GM12878 (cell line): ENCODE data around the gene SLC7A1. TPM values are rescaled to one million over a fixed set of nuclear protein-coding genes. Genes with fewer than 3 reads are reported as not detected.
A peak's percentile ranks its signal among the peaks of the same experiment; 100 is the strongest.

Experiments used
- ATAC-seq: fragments of 200-7000 bp; cut with Tn5 transposase; 3 replicates; pipeline ENCODE4 v1.9.1; 2020; ENCODE audit warnings: mild to moderate bottlenecking, moderate library complexity
- BruUV-seq: library from RNA; stranded (reverse); fragments of 400-500 nt; replicated peaks from 2 replicates; lab custom pipeline; 2021; lab: Mats Ljungman, UMichigan
- CTCF ChIA-PET: fragments of 300-600 bp; sonication (Branson Sonifier 250); formaldehyde crosslinking; extraction: SDS; loops from one replicate; lab custom pipeline; 2021; ENCODE audit warnings: inconsistent platforms; lab: Yijun Ruan, JAX
- POLR2A ChIA-PET: fragments of 350-600 bp; formaldehyde crosslinking; extraction: SDS; loops from one replicate; lab custom pipeline; 2021; ENCODE audit warnings: inconsistent platforms; lab: Charles Lee
- RAD21 ChIA-PET: fragments of 300-600 bp; sonication (Branson Sonifier 250); formaldehyde crosslinking; loops from one replicate; lab custom pipeline; 2023; ENCODE audit warnings: antibody characterized with exemption; ENCODE audit not compliant: unreplicated experiment; lab: Charles Lee
- SMC1A ChIA-PET: fragments of 300-600 bp; sonication (Branson Sonifier 250); formaldehyde crosslinking; loops from one replicate; lab custom pipeline; 2023; ENCODE audit not compliant: unreplicated experiment, uncharacterized antibody; lab: Charles Lee
- DNase-seq: peaks from one replicate; pipeline ENCODE4 v3.0.0-alpha.2; 2011; ENCODE audit warnings: low read depth, low spot score
- FAIRE-seq: peaks from 3 replicates; lab custom pipeline; 2011; peaks lifted over from hg19 to GRCh38; lab: Jason Lieb, UNC
- H2AFZ ChIP-seq: 2 replicates; pipeline ENCODE4 v1.6.0; 2011; ENCODE audit warnings: low read depth, low read length, control low read depth; ENCODE audit not compliant: control insufficient read depth
- H3K27ac ChIP-seq: 2 replicates; pipeline ENCODE4 v1.5.1; 2011; ENCODE audit warnings: control low read depth; ENCODE audit not compliant: control insufficient read depth, insufficient read depth
- H3K27me3 ChIP-seq, 2 experiments: replicated peaks in 1 of 2; 2 replicates each; pipeline versions ENCODE4 v1.6.0 to v1.6.1; 2011; ENCODE audit warnings: low read length in 1 of 2; ENCODE audit not compliant: control insufficient read depth in 2 of 2, insufficient read depth in 2 of 2
- H3K36me3 ChIP-seq, 2 experiments: 2 replicates each; pipeline ENCODE4 v1.5.1; 2011; ENCODE audit warnings: low read length in 1 of 2; ENCODE audit not compliant: control insufficient read depth in 2 of 2, insufficient read depth in 2 of 2
- H3K4me1 ChIP-seq: 2 replicates; pipeline ENCODE4 v1.6.1; 2011; ENCODE audit warnings: mild to moderate bottlenecking, low read length, moderate library complexity, mixed read lengths; ENCODE audit not compliant: control insufficient read depth, insufficient read depth
- H3K4me2 ChIP-seq: 2 replicates; pipeline ENCODE4 v1.6.0; 2011; ENCODE audit warnings: control low read depth; ENCODE audit not compliant: control insufficient read depth, insufficient read depth
- H3K4me3 ChIP-seq: fragments of 200-600 bp; sonication (generic); 2 replicates; pipeline ENCODE4 v1.5.1; 2016
- H3K79me2 ChIP-seq: 2 replicates; pipeline ENCODE4 v1.6.0; 2011; ENCODE audit warnings: low read length; ENCODE audit not compliant: control insufficient read depth, insufficient read depth
- H3K9ac ChIP-seq: 2 replicates; pipeline ENCODE4 v1.8.0; 2011; ENCODE audit warnings: low read length, control low read depth, mixed read lengths; ENCODE audit not compliant: control insufficient read depth, insufficient read depth
- H3K9me3 ChIP-seq: replicated peaks from 3 replicates; pipeline ENCODE4 v1.5.1; 2011; ENCODE audit warnings: mild to moderate bottlenecking, low read length; ENCODE audit not compliant: control insufficient read depth, insufficient read depth
- H4K20me1 ChIP-seq: 2 replicates; pipeline ENCODE4 v1.6.0; 2011; ENCODE audit not compliant: control insufficient read depth, insufficient read depth
- ATF2 ChIP-seq: IDR thresholded peaks from 2 replicates; pipeline ENCODE4 v1.6.1; 2012; ENCODE audit warnings: low read length, inconsistent platforms
- BACH1 ChIP-seq: fragments of 450-650 bp; IDR thresholded peaks from 2 replicates; pipeline ENCODE4 v1.6.1; 2017; ENCODE audit warnings: mild to moderate bottlenecking, borderline replicate concordance
- BCL3 ChIP-seq: IDR thresholded peaks from 2 replicates; pipeline ENCODE4 v1.6.1; 2011; ENCODE audit warnings: borderline replicate concordance, low read depth, mild to moderate bottlenecking, moderate library complexity, low read length; ENCODE audit not compliant: insufficient read depth, poor library complexity, severe bottlenecking
- RAD21 ChIP-seq: IDR thresholded peaks from 2 replicates; pipeline ENCODE4 v1.6.1; 2011; ENCODE audit warnings: mild to moderate bottlenecking, low read depth, low read length, moderate library complexity; ENCODE audit not compliant: insufficient read depth
- RAD51 ChIP-seq: fragments of 450-650 bp; IDR thresholded peaks from 2 replicates; pipeline ENCODE4 v1.6.1; 2016; ENCODE audit warnings: moderate library complexity, mild to moderate bottlenecking, inconsistent platforms
- SUZ12 ChIP-seq: fragments of 200-600 bp; sonication (generic); IDR thresholded peaks from one replicate; pipeline ENCODE4 v1.6.1; 2018; ENCODE audit warnings: antibody characterized with exemption, mild to moderate bottlenecking; ENCODE audit not compliant: unreplicated experiment
- WGBS: methylation state at CpG from one replicate; pipeline ENCODE4 v1.1.6; 2016; ENCODE audit warnings: low lambda C conversion rate; ENCODE audit not compliant: insufficient replicate concordance, insufficient coverage; ENCODE audit errors: missing lambda C conversion rate; 5-methylcytosine and 5-hydroxymethylcytosine counted together
- in situ Hi-C: fragments of 300-500 bp; cut with MboI; formaldehyde crosslinking; loops from 9 replicates; pipeline ENCODE4 v1.14.3; 2018; ENCODE audit warnings: mixed read lengths
- intact Hi-C: fragments of 100-400 bp; cut with micrococcal nuclease; formaldehyde crosslinking; loops from one replicate; pipeline ENCODE4 v1.14.2; 2022; ENCODE audit not compliant: unreplicated experiment
- polyA plus RNA-seq, 11 experiments: library from polyadenylated mRNA; depleted of rRNA in 4 of 11; unstranded in 6 of 11; stranded (reverse) in 5 of 11; fragments of >200 nt; fragmentation: Nextera tagmentation in 4 of 11; fragmentation: Illumina TruSeq in 1 of 11; extraction: Ambion mirVana in 4 of 11; extraction: Trizol in 1 of 11; gene quantifications; 1 replicate in 1 of 11; 2 replicates in 10 of 11; pipeline versions ENCODE4 v1.2.1 to v1.2.3, GENCODE V29; 2011 to 2016; ENCODE audit warnings: inconsistent platforms in 2 of 11, missing spikeins in 2 of 11, low read depth in 1 of 11
- total RNA-seq, 4 experiments: library from RNA; depleted of rRNA in 3 of 4; stranded (reverse); fragments of >200 nt in 3 of 4; fragmentation: Illumina TruSeq in 1 of 4; extraction: Trizol in 1 of 4; gene quantifications; 2 replicates each; pipeline versions ENCODE4 v1.2.1 to v1.2.3, GENCODE V29; 2013 to 2021
- TF ChIP-seq, protein P1 (sequence below): IDR thresholded peaks from 2 replicates; pipeline ENCODE4 v1.6.1; 2011; ENCODE audit warnings: low read depth, low read length, improper control_type of control experiment, borderline replicate concordance
- TF ChIP-seq, protein P2 (sequence below): fragments of 150-350 bp; IDR thresholded peaks from 2 replicates; pipeline ENCODE4 v1.6.1; 2014; ENCODE audit warnings: mild to moderate bottlenecking, low read depth, low read length
- TF ChIP-seq, protein P3 (sequence below): fragments of 450-650 bp; IDR thresholded peaks from 2 replicates; pipeline ENCODE4 v1.6.1; 2017; ENCODE audit warnings: low read depth, mild to moderate bottlenecking, moderate library complexity

Gene SLC7A1
- total and polyA plus RNA-seq, 10 of the 15 experiments (the other 5 are each of a cell fraction or from before 2014, with no cell fraction given) = 6.4 to 91.7 (median 23.4) TPM

DNA sequence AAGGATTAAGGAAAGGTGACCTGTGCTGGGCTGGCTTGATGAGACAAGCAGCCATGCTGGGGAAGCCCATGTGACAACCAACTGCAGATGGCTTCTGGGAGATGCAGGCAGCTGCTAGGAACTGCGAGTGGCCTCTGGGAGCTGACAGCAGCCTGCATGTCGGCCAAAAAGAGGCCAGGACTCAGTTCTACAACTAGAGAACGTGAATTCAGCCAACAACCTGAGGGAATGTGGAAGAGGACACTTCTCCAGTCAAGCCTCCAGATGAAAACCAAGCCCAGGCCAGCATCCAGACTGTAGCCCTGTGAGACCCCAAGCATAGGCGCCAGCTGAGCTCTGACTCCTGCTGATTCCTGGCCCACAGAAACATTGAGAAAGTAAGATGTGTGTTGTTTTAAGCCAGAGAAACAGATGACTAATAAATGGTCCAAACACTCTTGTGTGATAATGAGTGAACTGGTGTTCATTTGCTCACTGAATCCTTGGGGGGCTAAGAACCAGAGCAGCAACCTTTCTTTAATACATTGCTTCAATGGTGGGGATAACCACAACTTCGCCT, 45.0 kb downstream of the SLC7A1 start:
- BruUV-seq = no TSS peak
- POLR2A ChIA-PET = no interaction called here
- Histone ChIP-seq H3K9ac (no peak overlapping the region), H3K4me2 (no peak overlapping the region), H3K27ac (no peak overlapping the region), H3K36me3 (peaks cover 20 to 49% of the 10 kb centered on the region in 2 experiments), H4K20me1 (peaks cover 2% of the 10 kb centered on the region; the same call in 1 of the 2 replicates), H3K4me3 (no peak overlapping the region), H2AFZ (no peak overlapping the region), H3K9me3 (no peaks in the 10 kb centered on the region), H3K4me1 (no peaks in the 10 kb centered on the region), H3K27me3 (no peaks in the 10 kb centered on the region), H3K79me2 (peaks cover 2% of the 10 kb centered on the region; the same call in 1 of the 2 replicates)
- DNase-seq (no peak), ATAC-seq (no peak), FAIRE-seq (no peak)
- 86% methylated on average over 5 of the region's 5 CpGs for WGBS
- TF ChIP-seq, protein P1, sequence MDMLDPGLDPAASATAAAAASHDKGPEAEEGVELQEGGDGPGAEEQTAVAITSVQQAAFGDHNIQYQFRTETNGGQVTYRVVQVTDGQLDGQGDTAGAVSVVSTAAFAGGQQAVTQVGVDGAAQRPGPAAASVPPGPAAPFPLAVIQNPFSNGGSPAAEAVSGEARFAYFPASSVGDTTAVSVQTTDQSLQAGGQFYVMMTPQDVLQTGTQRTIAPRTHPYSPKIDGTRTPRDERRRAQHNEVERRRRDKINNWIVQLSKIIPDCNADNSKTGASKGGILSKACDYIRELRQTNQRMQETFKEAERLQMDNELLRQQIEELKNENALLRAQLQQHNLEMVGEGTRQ = no peak
- peak; percentile 25 for TF ChIP-seq BCL3
- intact Hi-C loops (no loop called here), in situ Hi-C loops (no loop called here)
- RAD21 ChIA-PET = no interaction called here
- SMC1A ChIA-PET = no interaction called here
- CTCF ChIA-PET = no interaction called here

GRCh38 chr13:29548722-29549121, 46.8 kb downstream of the SLC7A1 start:
- H2AFZ ChIP-seq = no peak overlapping the region
- H3K4me1 ChIP-seq = peaks cover 3% of the 10 kb centered on the region; the same call in 1 of the 2 replicates
- intact Hi-C loops = no loop called here
- H4K20me1 ChIP-seq = peaks cover 2% of the 10 kb centered on the region; the same call in 1 of the 2 replicates
- DNase-seq (no peak), ATAC-seq (no peak), FAIRE-seq (no peak)
- H3K4me2 ChIP-seq = no peak overlapping the region
- POLR2A ChIA-PET = no interaction called here
- 94% methylated on average over 7 of the region's 7 CpGs for WGBS
- in situ Hi-C loops = no loop called here
- peaks cover 20 to 46% of the 10 kb centered on the region in 2 experiments for H3K36me3 ChIP-seq
- RAD21 ChIA-PET = no interaction called here
- no peaks in the 10 kb centered on the region for H3K27me3 ChIP-seq
- peaks cover 3% of the 10 kb centered on the region for H3K79me2 ChIP-seq
- H3K9ac ChIP-seq = no peak overlapping the region
- no peak overlapping the region for H3K4me3 ChIP-seq
- SMC1A ChIA-PET = no interaction called here
- H3K27ac ChIP-seq = no peak overlapping the region
- no TSS peak for BruUV-seq
- no peaks in the 10 kb centered on the region for H3K9me3 ChIP-seq
- CTCF ChIA-PET = no interaction called here
- TF ChIP-seq RAD21 = no peak
- TF ChIP-seq, protein P2, sequence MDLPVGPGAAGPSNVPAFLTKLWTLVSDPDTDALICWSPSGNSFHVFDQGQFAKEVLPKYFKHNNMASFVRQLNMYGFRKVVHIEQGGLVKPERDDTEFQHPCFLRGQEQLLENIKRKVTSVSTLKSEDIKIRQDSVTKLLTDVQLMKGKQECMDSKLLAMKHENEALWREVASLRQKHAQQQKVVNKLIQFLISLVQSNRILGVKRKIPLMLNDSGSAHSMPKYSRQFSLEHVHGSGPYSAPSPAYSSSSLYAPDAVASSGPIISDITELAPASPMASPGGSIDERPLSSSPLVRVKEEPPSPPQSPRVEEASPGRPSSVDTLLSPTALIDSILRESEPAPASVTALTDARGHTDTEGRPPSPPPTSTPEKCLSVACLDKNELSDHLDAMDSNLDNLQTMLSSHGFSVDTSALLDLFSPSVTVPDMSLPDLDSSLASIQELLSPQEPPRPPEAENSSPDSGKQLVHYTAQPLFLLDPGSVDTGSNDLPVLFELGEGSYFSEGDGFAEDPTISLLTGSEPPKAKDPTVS = no peak
- no peak for TF ChIP-seq ATF2
- TF ChIP-seq, protein P3, sequence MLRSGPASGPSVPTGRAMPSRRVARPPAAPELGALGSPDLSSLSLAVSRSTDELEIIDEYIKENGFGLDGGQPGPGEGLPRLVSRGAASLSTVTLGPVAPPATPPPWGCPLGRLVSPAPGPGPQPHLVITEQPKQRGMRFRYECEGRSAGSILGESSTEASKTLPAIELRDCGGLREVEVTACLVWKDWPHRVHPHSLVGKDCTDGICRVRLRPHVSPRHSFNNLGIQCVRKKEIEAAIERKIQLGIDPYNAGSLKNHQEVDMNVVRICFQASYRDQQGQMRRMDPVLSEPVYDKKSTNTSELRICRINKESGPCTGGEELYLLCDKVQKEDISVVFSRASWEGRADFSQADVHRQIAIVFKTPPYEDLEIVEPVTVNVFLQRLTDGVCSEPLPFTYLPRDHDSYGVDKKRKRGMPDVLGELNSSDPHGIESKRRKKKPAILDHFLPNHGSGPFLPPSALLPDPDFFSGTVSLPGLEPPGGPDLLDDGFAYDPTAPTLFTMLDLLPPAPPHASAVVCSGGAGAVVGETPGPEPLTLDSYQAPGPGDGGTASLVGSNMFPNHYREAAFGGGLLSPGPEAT = no peak
- TF ChIP-seq SUZ12 = no peak
- no peak for TF ChIP-seq BACH1
- TF ChIP-seq RAD51 = no peak
